ENCODE results near the gene GTF3C1.
"Not testable (repeated sequence)": the region's sequence is repeated elsewhere in the genome, so short reads cannot be mapped to it uniquely, and the experiment has no call there.

The GTF3C1 gene

GRCh38 chr16:27461483-27462171 is 88.1 kb downstream of the GTF3C1 start:
- no peak for DNase-seq (ENCODE audit: low read depth in 1 of 2, low spot score in 1 of 2)
- no peak for TF ChIP-seq JUND (IDR thresholded peaks at IDR 0.05; ENCODE audit: low read depth)
- in situ Hi-C loops (cut with HindIII; ENCODE audit: low pct_unique_long_range_greater_than_20kb, low sequenced_read_pairs): no loop called here

DNA sequence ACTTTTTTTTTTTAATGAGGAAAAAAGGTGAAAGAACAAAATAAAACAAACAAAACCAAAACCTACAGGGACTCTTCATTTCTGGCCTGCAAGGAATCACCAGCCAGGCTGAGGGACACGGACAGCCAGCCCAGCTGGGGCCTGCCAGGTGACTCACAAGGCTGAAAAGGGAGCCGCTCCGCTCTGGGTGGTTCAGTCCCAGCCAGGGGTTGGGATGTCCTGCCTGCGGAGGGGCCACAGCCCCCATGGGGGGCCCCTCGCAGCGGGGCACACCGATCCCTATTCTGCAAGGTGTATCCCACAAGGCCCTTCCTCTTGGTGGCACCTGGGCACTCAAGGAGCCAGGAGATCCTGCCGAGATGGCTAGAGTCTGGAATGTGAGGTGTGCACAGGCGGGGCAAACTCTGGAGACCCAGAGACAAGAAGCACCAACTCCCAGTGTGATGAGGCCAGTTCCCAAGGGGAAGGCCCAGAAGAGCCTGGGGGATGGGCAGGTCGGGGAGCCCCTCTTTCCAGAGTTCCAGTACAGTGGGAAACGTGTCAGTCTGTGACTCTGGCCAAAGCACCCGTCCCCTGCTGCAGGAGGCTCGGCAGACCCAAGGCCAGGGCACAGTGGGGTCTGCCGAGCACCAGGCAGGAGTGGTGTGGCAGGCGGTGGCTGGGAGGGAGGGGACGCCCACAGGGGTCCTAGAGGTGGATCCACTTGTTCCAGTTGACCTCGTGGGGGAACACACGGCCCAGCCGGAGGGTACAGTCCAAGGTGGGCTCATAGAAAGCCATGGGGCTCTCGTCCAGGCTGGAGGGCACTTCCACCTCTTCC is 88.8 kb downstream of the GTF3C1 start:
- no peak for DNase-seq (ENCODE audit: low read depth in 1 of 2, low spot score in 1 of 2)
- TF ChIP-seq JUND (IDR thresholded peaks at IDR 0.05; ENCODE audit: low read depth): no peak
- in situ Hi-C loops (cut with HindIII; ENCODE audit: low pct_unique_long_range_greater_than_20kb, low sequenced_read_pairs): no loop called here

DNA sequence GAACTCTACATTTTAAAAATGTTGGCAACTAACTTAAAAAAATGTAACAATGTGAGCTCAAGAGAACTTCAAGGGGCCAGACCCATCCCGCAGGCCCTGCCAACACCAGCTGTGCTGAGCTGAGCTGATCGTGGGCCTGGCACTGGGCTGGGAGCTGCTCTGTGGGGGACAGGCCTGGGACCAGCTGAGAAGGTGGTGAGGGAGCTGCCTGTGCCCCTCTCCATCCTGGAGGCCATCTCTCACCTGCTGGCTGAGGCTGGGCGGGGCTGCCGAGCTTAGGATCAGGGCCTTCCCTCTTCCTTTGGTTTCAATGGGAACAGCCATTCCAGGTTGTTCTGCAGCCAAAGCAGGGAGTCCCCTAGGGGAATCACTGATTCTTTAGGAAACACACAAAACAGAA is 89.5 kb downstream of the GTF3C1 start:
- DNase-seq (ENCODE audit: low read depth in 1 of 2, low spot score in 1 of 2): no peak
- in situ Hi-C loops (cut with HindIII; ENCODE audit: low pct_unique_long_range_greater_than_20kb, low sequenced_read_pairs): no loop called here
- TF ChIP-seq JUND (IDR thresholded peaks at IDR 0.05; ENCODE audit: low read depth): no peak

GRCh38 chr16:27458987-27459688 is 90.6 kb downstream of the GTF3C1 start:
- TF ChIP-seq JUND (IDR thresholded peaks at IDR 0.05; ENCODE audit: low read depth): no peak
- no peak for DNase-seq (ENCODE audit: low read depth in 1 of 2, low spot score in 1 of 2)
- in situ Hi-C loops (cut with HindIII; ENCODE audit: low pct_unique_long_range_greater_than_20kb, low sequenced_read_pairs): no loop called here

DNA sequence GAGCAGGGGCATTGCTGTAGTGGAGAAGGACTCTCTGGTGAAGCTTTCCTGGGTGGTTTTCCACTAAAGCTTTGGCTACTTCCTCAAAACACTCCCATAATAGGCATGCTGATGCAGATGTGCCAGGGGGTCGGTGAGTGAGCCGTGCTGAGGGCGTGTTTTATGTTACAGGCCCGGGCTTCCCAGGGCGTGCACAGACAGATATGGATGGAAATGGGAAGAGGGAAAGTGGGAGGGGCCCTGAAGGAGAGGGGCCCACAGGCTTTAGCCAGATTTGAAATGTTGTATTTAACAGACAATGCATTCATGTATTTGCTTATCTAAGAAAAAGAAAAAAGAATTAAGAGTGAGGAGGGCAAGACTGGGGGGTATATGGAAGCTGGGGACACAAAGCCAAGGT is 91.5 kb downstream of the GTF3C1 start:
- DNase-seq (ENCODE audit: low read depth in 1 of 2, low spot score in 1 of 2): no peak
- in situ Hi-C loops (cut with HindIII; ENCODE audit: low pct_unique_long_range_greater_than_20kb, low sequenced_read_pairs): no loop called here

DNA sequence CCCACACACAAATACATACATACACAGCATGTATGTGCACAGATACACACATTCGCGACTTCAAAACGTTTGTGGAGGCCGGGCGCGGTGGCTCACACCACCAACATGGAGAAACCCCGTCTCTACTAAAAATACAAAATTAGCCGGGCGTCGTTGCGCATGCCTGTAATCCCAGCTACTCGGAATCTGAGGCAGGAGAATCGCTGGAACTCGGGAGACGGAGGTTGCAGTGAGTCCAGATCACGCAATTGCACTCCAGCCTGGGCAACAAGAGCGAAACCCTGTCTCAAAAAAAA is 92.2 kb downstream of the GTF3C1 start:
- DNase-seq (ENCODE audit: low read depth in 1 of 2, low spot score in 1 of 2); in situ Hi-C loops (cut with HindIII; ENCODE audit: low pct_unique_long_range_greater_than_20kb, low sequenced_read_pairs): not testable (repeated sequence)

More for the DNA sequence above, 91.5 kb downstream of the GTF3C1 start:
- no peak for TF ChIP-seq JUND (IDR thresholded peaks at IDR 0.05; ENCODE audit: low read depth)

GRCh38 chr16:27455700-27456099 is 94.0 kb downstream of the GTF3C1 start:
- TF ChIP-seq JUND (IDR thresholded peaks at IDR 0.05; ENCODE audit: low read depth): no peak
- in situ Hi-C loops (cut with HindIII; ENCODE audit: low pct_unique_long_range_greater_than_20kb, low sequenced_read_pairs): no loop called here
- DNase-seq (ENCODE audit: low read depth in 1 of 2, low spot score in 1 of 2): no peak

GRCh38 chr16:27453494-27453825 is 96.3 kb downstream of the GTF3C1 start:
- no peak for TF ChIP-seq JUND (IDR thresholded peaks at IDR 0.05; ENCODE audit: low read depth)
- in situ Hi-C loops (cut with HindIII; ENCODE audit: low pct_unique_long_range_greater_than_20kb, low sequenced_read_pairs): no loop called here
- DNase-seq (ENCODE audit: low read depth in 1 of 2, low spot score in 1 of 2): no peak

- in situ Hi-C loops (cut with HindIII; ENCODE audit: low pct_unique_long_range_greater_than_20kb, low sequenced_read_pairs): no loop called here
- no peak for DNase-seq (ENCODE audit: low read depth in 1 of 2, low spot score in 1 of 2)
Observed at GRCh38 chr16:27452569-27453493, 96.9 kb downstream of the GTF3C1 start.

GRCh38 chr16:27450196-27450549 is 99.5 kb downstream of the GTF3C1 start:
- DNase-seq (ENCODE audit: low read depth in 1 of 2, low spot score in 1 of 2): no peak
- no peak for TF ChIP-seq JUND (IDR thresholded peaks at IDR 0.05; ENCODE audit: low read depth)
- in situ Hi-C loops (cut with HindIII; ENCODE audit: low pct_unique_long_range_greater_than_20kb, low sequenced_read_pairs): no loop called here

More at GRCh38 chr16:27452569-27453493, 96.9 kb downstream of the GTF3C1 start:
- TF ChIP-seq JUND (IDR thresholded peaks at IDR 0.05; ENCODE audit: low read depth): no peak

GRCh38 chr16:27449434-27450195 is 100.1 kb downstream of the GTF3C1 start:
- TF ChIP-seq JUND (IDR thresholded peaks at IDR 0.05; ENCODE audit: low read depth): no peak
- DNase-seq (ENCODE audit: low read depth in 1 of 2, low spot score in 1 of 2): no peak
- in situ Hi-C loops (cut with HindIII; ENCODE audit: low pct_unique_long_range_greater_than_20kb, low sequenced_read_pairs): no loop called here

Measured in T47D (cell line).